SJCRH30 (cell line): ENCODE results near the gene CCR8. TPM values are rescaled to one million over a fixed set of nuclear protein-coding genes. Genes with fewer than 3 reads are reported as not detected.
"Not testable (repeated sequence)": the region's sequence is repeated elsewhere in the genome, so short reads cannot be mapped to it uniquely, and the experiment has no call there.

Experiments
- DNase-seq, 2 experiments: peaks; one replicate each; pipeline ENCODE4 v3.0.0-alpha.2; 2015 to 2020
- H3K27ac ChIP-seq: fragments of 250-450 bp; sonication (Bioruptor Pico); 2 replicates; pipeline ENCODE4 v1.5.1; 2020; ENCODE audit warnings: mild to moderate bottlenecking, moderate library complexity
- H3K27me3 ChIP-seq: fragments of 250-450 bp; sonication (Bioruptor Pico); 2 replicates; pipeline ENCODE4 v1.5.1; 2020; ENCODE audit warnings: mild to moderate bottlenecking, moderate library complexity
- H3K36me3 ChIP-seq: fragments of 250-450 bp; sonication (Bioruptor Pico); 2 replicates; pipeline ENCODE4 v1.5.1; 2020; ENCODE audit warnings: mild to moderate bottlenecking, moderate library complexity
- H3K4me1 ChIP-seq: fragments of 250-450 bp; sonication (Bioruptor Pico); 2 replicates; pipeline ENCODE4 v1.5.1; 2020; ENCODE audit warnings: mild to moderate bottlenecking, moderate library complexity
- H3K4me3 ChIP-seq: fragments of 250-450 bp; sonication (Bioruptor Pico); 2 replicates; pipeline ENCODE4 v1.5.1; 2020; ENCODE audit warnings: mild to moderate bottlenecking, moderate library complexity
- H3K9me3 ChIP-seq: fragments of 250-450 bp; sonication (Bioruptor Pico); replicated peaks from 2 replicates; pipeline ENCODE4 v1.5.1; 2020; ENCODE audit warnings: mild to moderate bottlenecking, moderate library complexity
- total RNA-seq: library from RNA; depleted of rRNA; stranded (reverse); fragments of >200 nt; shearing (Covaris generic); gene quantifications from 2 replicates; pipeline ENCODE4 v1.2.3, GENCODE V29; 2014

The CCR8 gene
- total RNA-seq, 1 experiment from 2014 or later, result not detected

- H3K4me3 ChIP-seq, result no peak overlapping the region
- DNase-seq, result no peak
- H3K4me1 ChIP-seq, result no peaks in the 10 kb centered on the region
- no peaks in the 10 kb centered on the region for H3K36me3 ChIP-seq
- no peak overlapping the region for H3K27ac ChIP-seq
- H3K27me3 ChIP-seq, result no peaks in the 10 kb centered on the region
- H3K9me3 ChIP-seq, result no peaks in the 10 kb centered on the region
Measured at GRCh38 chr3:39294446-39295183, 34.9 kb upstream of the CCR8 start.

- Histone ChIP-seq H3K4me3 (no peak overlapping the region), H3K27me3 (no peaks in the 10 kb centered on the region), H3K27ac (no peak overlapping the region), H3K9me3 (0 out of 2 replicates have a peak, but pooled peaks cover 4% of the 10 kb centered on the region), H3K36me3 (no peaks in the 10 kb centered on the region), H3K4me1 (no peaks in the 10 kb centered on the region)
- no peak for DNase-seq
Measured at GRCh38 chr3:39295184-39295775, 34.2 kb upstream of the CCR8 start.

GRCh38 chr3:39296197-39297077 lies 33.1 kb upstream of the CCR8 start:
- DNase-seq, result no peak
- H3K27ac ChIP-seq, result no peak overlapping the region
- H3K4me3 ChIP-seq, result no peak overlapping the region
- no peaks in the 10 kb centered on the region for H3K4me1 ChIP-seq
- no peaks in the 10 kb centered on the region for H3K36me3 ChIP-seq
- no peaks in the 10 kb centered on the region for H3K27me3 ChIP-seq
- H3K9me3 ChIP-seq, result 0 out of 2 replicates have a peak, but pooled peaks cover 4% of the 10 kb centered on the region

GRCh38 chr3:39299279-39299678 lies 30.2 kb upstream of the CCR8 start:
- DNase-seq, result no peak
- Histone ChIP-seq H3K4me3 (no peak overlapping the region), H3K9me3 (0 out of 2 replicates have a peak, but pooled peaks cover 4% of the 10 kb centered on the region)

GRCh38 chr3:39302178-39302577 lies 27.3 kb upstream of the CCR8 start:
- Histone ChIP-seq H3K9me3 (0 out of 2 replicates have a peak, but pooled peaks cover 4% of the 10 kb centered on the region), H3K27me3 (no peaks in the 10 kb centered on the region), H3K4me3 (no peak overlapping the region), H3K36me3 (no peaks in the 10 kb centered on the region), H3K4me1 (no peaks in the 10 kb centered on the region), H3K27ac (no peak overlapping the region)
- DNase-seq, result no peak

More at GRCh38 chr3:39299279-39299678, 30.2 kb upstream of the CCR8 start:
- H3K27ac ChIP-seq, result no peak overlapping the region
- H3K27me3 ChIP-seq, result no peaks in the 10 kb centered on the region
- no peaks in the 10 kb centered on the region for H3K36me3 ChIP-seq
- H3K4me1 ChIP-seq, result no peaks in the 10 kb centered on the region

GRCh38 chr3:39313289-39313688 lies 16.2 kb upstream of the CCR8 start:
- Histone ChIP-seq H3K4me3 (no peak overlapping the region), H3K9me3 (no peaks in the 10 kb centered on the region), H3K36me3 (no peaks in the 10 kb centered on the region), H3K27ac (no peak overlapping the region), H3K27me3 (no peaks in the 10 kb centered on the region), H3K4me1 (no peaks in the 10 kb centered on the region)
- no peak for DNase-seq

- no peak for DNase-seq
- H3K27me3 ChIP-seq, result no peaks in the 10 kb centered on the region
- H3K36me3 ChIP-seq, result no peaks in the 10 kb centered on the region
- no peaks in the 10 kb centered on the region for H3K9me3 ChIP-seq
- H3K4me1 ChIP-seq, result no peaks in the 10 kb centered on the region
- no peak overlapping the region for H3K27ac ChIP-seq
- H3K4me3 ChIP-seq, result no peak overlapping the region
Measured at GRCh38 chr3:39315420-39315819, 14.1 kb upstream of the CCR8 start.

- Histone ChIP-seq H3K9me3 (no peaks in the 10 kb centered on the region), H3K4me3 (no peak overlapping the region)
- no peak for DNase-seq
Measured at GRCh38 chr3:39317571-39318169, 11.8 kb upstream of the CCR8 start.

GRCh38 chr3:39318301-39318700 lies 11.2 kb upstream of the CCR8 start:
- Histone ChIP-seq H3K4me1 (no peaks in the 10 kb centered on the region), H3K4me3 (no peak overlapping the region), H3K27ac (no peak overlapping the region), H3K36me3 (no peaks in the 10 kb centered on the region), H3K9me3 (no peaks in the 10 kb centered on the region), H3K27me3 (no peaks in the 10 kb centered on the region)
- no peak for DNase-seq

More at GRCh38 chr3:39317571-39318169, 11.8 kb upstream of the CCR8 start:
- Histone ChIP-seq H3K36me3 (no peaks in the 10 kb centered on the region), H3K27me3 (no peaks in the 10 kb centered on the region), H3K4me1 (no peaks in the 10 kb centered on the region), H3K27ac (no peak overlapping the region)

- no peaks in the 10 kb centered on the region for H3K4me1 ChIP-seq
- DNase-seq, result no peak
- no peaks in the 10 kb centered on the region for H3K27me3 ChIP-seq
- no peak overlapping the region for H3K27ac ChIP-seq
- no peaks in the 10 kb centered on the region for H3K9me3 ChIP-seq
- H3K36me3 ChIP-seq, result no peaks in the 10 kb centered on the region
- no peak overlapping the region for H3K4me3 ChIP-seq
Measured at GRCh38 chr3:39319249-39319648, 10.3 kb upstream of the CCR8 start.

GRCh38 chr3:39321574-39321983 lies 7.9 kb upstream of the CCR8 start:
- not testable (repeated sequence) for H3K4me1 ChIP-seq, H3K9me3 ChIP-seq, H3K27ac ChIP-seq, DNase-seq, H3K27me3 ChIP-seq, H3K4me3 ChIP-seq, H3K36me3 ChIP-seq

GRCh38 chr3:39322209-39322715 lies 7.2 kb upstream of the CCR8 start:
- DNase-seq, H3K36me3 ChIP-seq, H3K27ac ChIP-seq: not testable (repeated sequence)

GRCh38 chr3:39322936-39323335 lies 6.6 kb upstream of the CCR8 start:
- H3K36me3 ChIP-seq, result no peaks in the 10 kb centered on the region
- H3K27ac ChIP-seq, result no peak overlapping the region
- H3K27me3 ChIP-seq, result no peaks in the 10 kb centered on the region
- DNase-seq, result no peak
- no peaks in the 10 kb centered on the region for H3K9me3 ChIP-seq
- no peak overlapping the region for H3K4me3 ChIP-seq
- no peaks in the 10 kb centered on the region for H3K4me1 ChIP-seq

More at GRCh38 chr3:39322209-39322715, 7.2 kb upstream of the CCR8 start:
- not testable (repeated sequence) for H3K4me3 ChIP-seq, H3K9me3 ChIP-seq, H3K27me3 ChIP-seq, H3K4me1 ChIP-seq

GRCh38 chr3:39323494-39323893 lies 6.0 kb upstream of the CCR8 start:
- H3K27me3 ChIP-seq, result no peaks in the 10 kb centered on the region
- H3K27ac ChIP-seq, result no peak overlapping the region
- no peaks in the 10 kb centered on the region for H3K36me3 ChIP-seq
- no peak for DNase-seq
- no peak overlapping the region for H3K4me3 ChIP-seq
- H3K4me1 ChIP-seq, result no peaks in the 10 kb centered on the region
- H3K9me3 ChIP-seq, result no peaks in the 10 kb centered on the region
